RWPE1 (cell line): ENCODE results near the gene CNTNAP2.

Source experiments
- CTCF ChIA-PET: fragments of 350-600 bp; sonication (Branson Sonifier 250); formaldehyde crosslinking; extraction: SDS; loops from one replicate; lab custom pipeline; 2021; lab: Yijun Ruan, JAX
- POLR2A ChIA-PET: fragments of 400-600 bp; formaldehyde crosslinking; extraction: SDS; loops from one replicate; lab custom pipeline; 2020; ENCODE audit warnings: antibody characterized with exemption; ENCODE audit not compliant: low non-redundant PET; lab: Yijun Ruan, JAX
- DNase-seq: peaks from one replicate; pipeline ENCODE4 v3.0.0; 2012; ENCODE audit warnings: low spot score
- H3K27ac ChIP-seq: fragments of 450-650 bp; 2 replicates; pipeline ENCODE4 v1.5.1; 2017
- TF ChIP-seq, protein P1 (sequence below): fragments of 450-650 bp; conservative IDR thresholded peaks from 2 replicates; pipeline ENCODE4 v1.5.1; 2017; ENCODE audit warnings: low read depth, mild to moderate bottlenecking

CNTNAP2 gene

DNA sequence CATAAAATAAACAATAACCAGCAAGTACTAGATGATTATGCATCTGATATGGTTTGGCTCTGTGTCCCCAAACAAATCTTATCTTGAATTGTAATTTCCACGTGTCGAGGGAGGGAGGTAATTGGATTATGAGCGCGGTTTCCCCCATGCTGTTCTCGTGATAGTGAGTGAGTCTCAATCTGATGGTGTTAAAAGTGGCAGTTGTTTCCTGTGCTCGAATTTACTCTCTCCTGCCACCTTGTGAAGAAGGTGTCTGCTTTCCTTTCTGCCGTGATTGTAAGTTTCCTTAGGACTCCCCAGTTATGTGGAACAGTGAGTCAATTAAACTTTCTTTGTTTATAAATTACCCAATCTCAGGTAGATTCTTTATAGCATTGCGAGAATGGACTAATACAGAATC is 15.1 kb downstream of the CNTNAP2 start:
- DNase-seq, result no peak
- ChIA-PET POLR2A (no interaction called here), CTCF (no interaction called here)
- H3K27ac ChIP-seq, result no peak overlapping the region
- TF ChIP-seq, protein P1, sequence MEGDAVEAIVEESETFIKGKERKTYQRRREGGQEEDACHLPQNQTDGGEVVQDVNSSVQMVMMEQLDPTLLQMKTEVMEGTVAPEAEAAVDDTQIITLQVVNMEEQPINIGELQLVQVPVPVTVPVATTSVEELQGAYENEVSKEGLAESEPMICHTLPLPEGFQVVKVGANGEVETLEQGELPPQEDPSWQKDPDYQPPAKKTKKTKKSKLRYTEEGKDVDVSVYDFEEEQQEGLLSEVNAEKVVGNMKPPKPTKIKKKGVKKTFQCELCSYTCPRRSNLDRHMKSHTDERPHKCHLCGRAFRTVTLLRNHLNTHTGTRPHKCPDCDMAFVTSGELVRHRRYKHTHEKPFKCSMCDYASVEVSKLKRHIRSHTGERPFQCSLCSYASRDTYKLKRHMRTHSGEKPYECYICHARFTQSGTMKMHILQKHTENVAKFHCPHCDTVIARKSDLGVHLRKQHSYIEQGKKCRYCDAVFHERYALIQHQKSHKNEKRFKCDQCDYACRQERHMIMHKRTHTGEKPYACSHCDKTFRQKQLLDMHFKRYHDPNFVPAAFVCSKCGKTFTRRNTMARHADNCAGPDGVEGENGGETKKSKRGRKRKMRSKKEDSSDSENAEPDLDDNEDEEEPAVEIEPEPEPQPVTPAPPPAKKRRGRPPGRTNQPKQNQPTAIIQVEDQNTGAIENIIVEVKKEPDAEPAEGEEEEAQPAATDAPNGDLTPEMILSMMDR, result no peak

DNA sequence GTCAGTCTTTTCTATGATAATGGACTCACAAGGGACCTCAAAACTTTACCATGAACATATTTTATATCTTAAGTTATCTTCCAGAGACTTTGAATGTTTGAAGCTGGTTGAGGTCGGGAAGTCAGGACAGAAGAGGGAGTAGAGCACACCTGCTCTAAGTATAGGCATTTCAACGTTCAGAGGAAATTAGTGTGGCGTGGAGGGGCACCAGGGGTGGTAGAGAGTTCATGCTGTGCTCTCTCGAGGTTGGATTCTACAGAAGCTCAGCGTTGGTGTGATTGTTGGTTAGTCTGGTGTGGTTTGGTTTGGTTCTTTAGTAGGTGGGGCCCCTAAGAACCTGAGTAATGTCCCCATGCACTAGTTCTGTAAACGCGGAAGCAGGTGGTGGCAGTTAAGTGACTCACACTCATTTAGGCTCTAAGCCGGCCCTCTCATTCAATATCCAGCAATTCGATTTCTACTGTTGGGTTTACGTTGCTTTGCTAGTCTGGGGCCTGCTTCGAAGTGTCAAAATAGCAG is 19.8 kb downstream of the CNTNAP2 start:
- no peak for DNase-seq
- TF ChIP-seq, protein P1, result no peak
- no peak overlapping the region for H3K27ac ChIP-seq
- ChIA-PET CTCF (interaction anchor here (0.5 kb wide), 1 partner anchor 46 kb away, joined by 3 read pairs; no protein-coding TSS in a partner anchor), POLR2A (no interaction called here)

- DNase-seq, result no peak
- ChIA-PET CTCF (interaction anchor here (0.6 kb wide), 1 partner anchor 117 kb away, joined by 3 read pairs; no protein-coding TSS in a partner anchor), POLR2A (no interaction called here)
- TF ChIP-seq, protein P1, result no peak
- no peak overlapping the region for H3K27ac ChIP-seq
Measured at GRCh38 chr7:146138926-146139325, 22.3 kb downstream of the CNTNAP2 start.

DNA sequence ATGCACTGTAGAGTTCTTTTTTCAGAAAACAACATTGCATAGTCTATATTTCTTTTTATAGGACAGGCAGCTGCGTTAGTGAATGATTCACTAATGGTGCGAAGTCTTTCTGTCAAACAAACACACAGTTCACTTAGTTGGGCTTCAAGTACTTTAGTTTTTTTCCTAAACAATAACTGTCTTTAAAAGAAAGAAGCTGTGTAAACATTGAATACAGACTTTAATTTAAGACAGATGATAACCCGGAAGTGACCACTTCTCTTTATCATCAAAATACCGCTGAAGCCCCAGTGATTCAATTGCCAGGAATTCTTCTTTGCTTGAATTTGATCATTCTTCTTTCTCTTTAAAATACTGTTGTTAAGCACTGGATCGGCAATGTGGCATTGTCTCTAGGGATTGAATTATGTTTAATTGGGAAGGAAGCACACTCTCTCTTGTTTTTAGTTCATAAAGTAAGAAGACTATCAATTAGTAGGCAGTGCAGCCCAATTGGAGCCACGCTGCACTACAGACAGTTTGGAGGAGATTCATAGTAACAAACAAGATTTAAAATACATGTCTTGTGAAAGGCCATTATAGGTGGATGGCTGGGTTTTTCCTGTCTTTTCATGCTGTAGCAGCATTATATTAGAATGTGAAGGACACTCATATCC is 30.4 kb downstream of the CNTNAP2 start:
- no peak for DNase-seq
- no peak overlapping the region for H3K27ac ChIP-seq
- POLR2A ChIA-PET, result no interaction called here
- TF ChIP-seq, protein P1, result no peak
- CTCF ChIA-PET, result no interaction called here

- DNase-seq, result no peak
- H3K27ac ChIP-seq, result no peak overlapping the region
- ChIA-PET CTCF (no interaction called here), POLR2A (no interaction called here)
- TF ChIP-seq, protein P1, result no peak
Measured at GRCh38 chr7:146150153-146150552, 33.6 kb downstream of the CNTNAP2 start.

DNA sequence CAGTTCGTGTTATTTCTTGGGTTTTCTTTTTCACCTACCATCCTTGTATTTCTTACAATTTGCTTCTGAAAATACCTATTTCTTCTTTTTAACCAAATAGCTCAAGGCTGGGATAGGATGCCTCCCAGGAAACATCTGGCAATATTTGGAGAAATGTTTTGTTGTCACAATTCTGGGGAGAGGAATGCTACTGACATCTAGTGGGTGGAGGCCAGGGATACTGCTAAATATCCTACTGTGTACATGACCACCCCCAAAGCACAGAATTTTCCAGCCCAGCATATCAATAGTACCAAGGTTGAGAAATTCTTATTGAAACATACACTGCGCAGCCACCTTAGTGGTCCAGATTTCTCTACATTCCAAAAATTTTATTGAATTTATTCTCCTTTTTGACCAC is 55.5 kb downstream of the CNTNAP2 start:
- TF ChIP-seq, protein P1, result no peak
- no peak overlapping the region for H3K27ac ChIP-seq
- ChIA-PET CTCF (interaction anchor here (0.7 kb wide), 1 partner anchor 1135 kb away, joined by 3 read pairs; no protein-coding TSS in a partner anchor), POLR2A (no interaction called here)
- no peak for DNase-seq
